Measurements from ENCODE around the gene AFG3L2. TPM values are rescaled to one million over a fixed set of nuclear protein-coding genes. Genes with fewer than 3 reads are reported as not detected.

Gene AFG3L2
- total and polyA plus RNA-seq, 10 donors, result 16.0 to 42.4 (median 33.9) TPM

GRCh38 chr18:12321333-12321732 is 55.7 kb downstream of the AFG3L2 start:
- no peaks in the 10 kb centered on the region for H3K9me3 ChIP-seq
- WGBS, 5 donors, result 51 to 67% (median 59%) methylated on average over 4 of the region's 4 CpGs
- H3K36me3 ChIP-seq, result peaks cover 0 to 67% (median 23%) of the 10 kb centered on the region in 6 donors
- no peaks in the 10 kb centered on the region for H3K27me3 ChIP-seq (replicated peaks in 1 of 7)
- no peak overlapping the region for H3K27ac ChIP-seq
- no peak overlapping the region for H3K4me3 ChIP-seq
- peaks cover 0 to 26% (median 15%) of the 10 kb centered on the region in 6 donors for H3K4me1 ChIP-seq
- TF ChIP-seq POLR2AphosphoS5 (IDR thresholded peaks at IDR 0.05) (no peak), POLR2A (IDR thresholded peaks at IDR 0.05) (no peak), CTCF (IDR thresholded peaks at IDR 0.05 in 8 of 11, conservative IDR thresholded peaks at IDR 0.05 in 3 of 11) (no peak)
- intact Hi-C loops (cut with DNase I; ENCODE audit: low total_unique reads), result no loop called here
- no peak for DNase-seq

- intact Hi-C loops (cut with DNase I; ENCODE audit: low total_unique reads), result no loop called here
- WGBS, 5 donors, result 69 to 89% (median 79%) methylated on average over 1 to 5 of the region's 5 CpGs
These were observed 58.2 kb downstream of the AFG3L2 start for GRCh38 chr18:12318857-12319256.

GRCh38 chr18:12318334-12318697 is 58.7 kb downstream of the AFG3L2 start:
- no peak overlapping the region for H3K4me3 ChIP-seq
- intact Hi-C loops (cut with DNase I; ENCODE audit: low total_unique reads), result no loop called here
- 36 to 44% (median 38%) methylated on average over 5 of the region's 5 CpGs for WGBS, 5 donors
- peak; percentile 72 for DNase-seq
- H3K4me1 ChIP-seq, result peaks cover 6 to 49% (median 32%) of the 10 kb centered on the region in 6 donors
- no peaks in the 10 kb centered on the region for H3K27me3 ChIP-seq (replicated peaks in 1 of 7)
- peaks cover 0 to 44% (median 6%) of the 10 kb centered on the region in 6 donors for H3K36me3 ChIP-seq
- TF ChIP-seq POLR2A (IDR thresholded peaks at IDR 0.05), result no peak
- no peak for TF ChIP-seq POLR2AphosphoS5 (IDR thresholded peaks at IDR 0.05)
- TF ChIP-seq CTCF (IDR thresholded peaks at IDR 0.05 in 8 of 11, conservative IDR thresholded peaks at IDR 0.05 in 3 of 11), result no peak
- peak overlapping the region in 1 of 8 donors; percentile 65 for H3K27ac ChIP-seq
- no peaks in the 10 kb centered on the region for H3K9me3 ChIP-seq

More at GRCh38 chr18:12318857-12319256, 58.2 kb downstream of the AFG3L2 start:
- Histone ChIP-seq H3K4me3 (no peak overlapping the region), H3K4me1 (peaks cover 6 to 49% (median 32%) of the 10 kb centered on the region in 6 donors), H3K36me3 (peaks cover 0 to 44% (median 6%) of the 10 kb centered on the region in 6 donors), H3K27me3 (replicated peaks in 1 of 7) (no peaks in the 10 kb centered on the region), H3K27ac (no peak overlapping the region), H3K9me3 (no peaks in the 10 kb centered on the region)
- no peak for TF ChIP-seq POLR2AphosphoS5 (IDR thresholded peaks at IDR 0.05)
- no peak for TF ChIP-seq CTCF (IDR thresholded peaks at IDR 0.05 in 8 of 11, conservative IDR thresholded peaks at IDR 0.05 in 3 of 11)
- TF ChIP-seq POLR2A (IDR thresholded peaks at IDR 0.05), result no peak
- DNase-seq, result no peak

- intact Hi-C loops (cut with DNase I; ENCODE audit: low total_unique reads), result no loop called here
- Histone ChIP-seq H3K4me1 (peaks cover 6 to 49% (median 32%) of the 10 kb centered on the region in 6 donors), H3K27ac (peak overlapping the region in 1 of 8 donors; percentile 65), H3K36me3 (peaks cover 0 to 41% (median 3%) of the 10 kb centered on the region in 6 donors), H3K4me3 (no peak overlapping the region), H3K27me3 (replicated peaks in 1 of 7) (no peaks in the 10 kb centered on the region), H3K9me3 (peaks cover 0 to 3% (median 0%) of the 10 kb centered on the region in 8 donors)
- no peak for DNase-seq
- 39 to 63% (median 46%) methylated on average over 6 of the region's 6 CpGs for WGBS, 5 donors
- TF ChIP-seq CTCF (IDR thresholded peaks at IDR 0.05 in 8 of 11, conservative IDR thresholded peaks at IDR 0.05 in 3 of 11) (no peak), POLR2A (IDR thresholded peaks at IDR 0.05) (no peak), POLR2AphosphoS5 (IDR thresholded peaks at IDR 0.05) (no peak)
These were observed 59.2 kb downstream of the AFG3L2 start for GRCh38 chr18:12317664-12318333.

Measured in spleen (tissue), 11 donors.